Fibroblast of villous mesenchyme (primary cell): ENCODE measurements around the gene LINGO1. TPM values are rescaled to one million over a fixed set of nuclear protein-coding genes. Genes with fewer than 3 reads are reported as not detected.
A peak's percentile ranks its signal among the peaks of the same experiment; 100 is the strongest.

Experiments
- DNase-seq: peaks from one replicate; pipeline ENCODE4 v3.0.0-alpha.2; 2010; ENCODE audit warnings: low read depth
- H3K4me3 ChIP-seq: 2 replicates; pipeline ENCODE4 v1.5.1; 2011; ENCODE audit warnings: low read depth, mild to moderate bottlenecking, low read length
- CTCF ChIP-seq: IDR thresholded peaks from 2 replicates; pipeline ENCODE4 v1.5.1; 2012; ENCODE audit warnings: low read depth, mild to moderate bottlenecking, low read length; ENCODE audit not compliant: insufficient read depth
- total RNA-seq: library from RNA; depleted of rRNA; stranded (reverse); fragments of >200 nt; gene quantifications from 2 replicates; pipeline ENCODE4 v1.2.3, GENCODE V29; 2012

Gene LINGO1
- total RNA-seq, 1 donor = not detected

DNA sequence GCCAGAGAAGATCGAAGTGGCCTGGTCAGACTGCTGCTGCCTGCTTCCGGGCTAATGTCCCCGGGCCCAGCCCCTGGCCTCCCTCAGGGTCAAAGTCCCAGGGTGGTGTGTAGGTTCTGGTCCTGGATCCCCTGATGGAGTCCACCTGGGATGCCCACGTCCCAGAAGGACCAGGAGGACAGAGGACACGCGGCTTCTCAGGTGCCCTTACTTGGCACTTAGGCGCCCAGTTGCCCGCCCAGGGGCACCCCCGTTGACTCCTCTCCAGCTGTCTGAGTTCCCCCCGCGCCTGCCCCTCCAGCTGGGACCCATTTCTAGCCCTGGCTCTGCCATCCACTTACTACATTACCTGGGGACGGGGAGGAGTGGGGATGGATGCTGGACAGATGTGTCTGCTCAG, 44.6 kb downstream of the LINGO1 start:
- H3K4me3 ChIP-seq = no peak overlapping the region
- no peak for TF ChIP-seq CTCF
- no peak for DNase-seq

GRCh38 chr15:77584691-77585090, 48.0 kb downstream of the LINGO1 start:
- no peak for DNase-seq
- no peak overlapping the region for H3K4me3 ChIP-seq
- TF ChIP-seq CTCF = no peak

GRCh38 chr15:77584201-77584600, 48.5 kb downstream of the LINGO1 start:
- DNase-seq = no peak
- peak; percentile 37 for TF ChIP-seq CTCF
- no peak overlapping the region for H3K4me3 ChIP-seq

DNA sequence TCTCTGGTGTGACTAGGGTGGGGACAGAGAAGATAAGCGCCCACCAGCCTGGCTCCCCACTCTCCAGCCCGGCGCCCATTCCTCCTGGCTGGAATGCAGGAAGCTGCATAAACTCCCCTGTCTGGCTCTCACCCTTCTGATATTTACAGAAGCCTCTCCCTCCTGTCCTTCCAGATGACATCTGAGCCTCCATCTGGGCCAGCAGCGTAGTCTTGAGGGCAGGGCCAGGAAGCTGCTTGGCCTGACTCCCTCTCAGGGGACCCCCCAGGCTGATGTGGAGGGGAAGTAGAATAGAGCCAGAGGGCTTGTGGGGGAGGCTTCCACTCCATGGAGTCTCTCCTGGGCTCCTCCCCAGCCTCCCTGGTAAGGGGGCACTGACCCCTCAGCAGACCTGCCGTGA, 49.9 kb downstream of the LINGO1 start:
- H3K4me3 ChIP-seq = no peak overlapping the region
- no peak for DNase-seq
- TF ChIP-seq CTCF = no peak

GRCh38 chr15:77581896-77582569, 50.7 kb downstream of the LINGO1 start:
- no peak overlapping the region for H3K4me3 ChIP-seq
- no peak for TF ChIP-seq CTCF
- no peak for DNase-seq

GRCh38 chr15:77580996-77581682, 51.6 kb downstream of the LINGO1 start:
- DNase-seq = no peak
- H3K4me3 ChIP-seq = no peak overlapping the region
- TF ChIP-seq CTCF = no peak
